ENCODE data around the gene DTNB. TPM values are rescaled to one million over a fixed set of nuclear protein-coding genes. Genes with fewer than 3 reads are reported as not detected.
A peak's percentile ranks its signal among the peaks of the same experiment; 100 is the strongest.

DTNB gene
- total and polyA plus RNA-seq, 10 of the 15 experiments (the other 5 are each of a cell fraction or from before 2014, with no cell fraction given): 4.5 to 30.6 (median 11.9) TPM

- TF ChIP-seq SMC3 (IDR thresholded peaks at IDR 0.05; ENCODE audit: borderline replicate concordance, low read length): no peak
Measured at GRCh38 chr2:25489631-25490030, 183.7 kb downstream of the DTNB start (continued).

DNA sequence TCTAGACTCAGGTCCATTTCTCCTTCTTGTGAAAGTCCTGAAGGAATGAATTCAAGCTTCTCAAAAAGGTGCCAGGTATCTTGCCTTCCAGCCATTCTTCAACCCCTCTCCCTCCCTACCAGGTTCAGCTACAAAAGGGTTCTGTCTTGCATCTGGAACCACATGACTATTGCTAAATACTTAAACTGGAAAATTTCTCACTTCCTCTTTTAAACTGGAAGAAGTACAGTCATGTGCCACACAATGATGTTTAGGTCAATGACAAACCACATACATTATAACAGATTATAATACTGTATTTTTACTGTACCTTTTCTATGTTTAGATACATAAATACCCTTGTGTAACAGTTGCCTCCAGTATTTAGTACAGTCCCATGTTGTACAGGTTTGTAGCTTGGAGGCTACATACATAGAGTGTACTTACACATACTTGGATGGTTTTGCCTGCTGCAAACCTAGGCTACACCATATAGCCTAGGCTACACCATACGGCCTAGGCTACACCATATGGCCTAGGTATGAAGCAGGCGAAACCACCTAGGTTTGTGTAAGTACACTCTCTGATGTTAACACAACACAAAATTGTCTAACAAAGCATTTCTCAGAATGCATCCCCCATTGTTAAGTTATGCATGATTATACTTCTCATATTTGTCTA, 189.6 kb downstream of the DTNB start:
- H3K9ac ChIP-seq (ENCODE audit: control insufficient read depth, insufficient read depth, low read length): no peak overlapping the region
- peak overlapping the region; percentile 54 for H3K27ac ChIP-seq (ENCODE audit: control insufficient read depth, insufficient read depth)
- in situ Hi-C loops (cut with MboI): no loop called here
- RAD21 ChIA-PET (ENCODE audit: unreplicated experiment): interaction anchor here (0.6 to 2.0 kb wide), 15 partner anchors 8 to 204 kb away, joined by 3 to 10 read pairs (median 4); no protein-coding TSS in a partner anchor
- WGBS (ENCODE audit: insufficient coverage, insufficient replicate concordance, low lambda C conversion rate, missing lambda C conversion rate): 55% methylated on average over 2 of the region's 2 CpGs
- no peaks in the 10 kb centered on the region for H4K20me1 ChIP-seq (ENCODE audit: control insufficient read depth, insufficient read depth)
- no peak for DNase-seq (ENCODE audit: low read depth, low spot score)
- H2AFZ ChIP-seq (ENCODE audit: control insufficient read depth, low read depth, low read length): peak overlapping the region; percentile 44
- CTCF ChIA-PET: interaction anchor here (0.9 to 1.9 kb wide), 10 partner anchors 10 to 122 kb away, joined by 3 to 8 read pairs (median 4); no protein-coding TSS in a partner anchor
- intact Hi-C loops (cut with micrococcal nuclease; ENCODE audit: unreplicated experiment): no loop called here
- no peaks in the 10 kb centered on the region for H3K36me3 ChIP-seq (ENCODE audit: control insufficient read depth in 2 of 2, insufficient read depth in 2 of 2, low read length in 1 of 2)
- POLR2A ChIA-PET: interaction anchor here (0.8 to 1.9 kb wide), 8 partner anchors 10 to 287 kb away, joined by 3 to 9 read pairs (median 3); no protein-coding TSS in a partner anchor
- SMC1A ChIA-PET (ENCODE audit: uncharacterized antibody, unreplicated experiment): interaction anchor here (0.7 to 2.6 kb wide), 19 partner anchors 10 to 208 kb away, joined by 3 to 18 read pairs (median 4); no protein-coding TSS in a partner anchor
- H3K79me2 ChIP-seq (ENCODE audit: control insufficient read depth, insufficient read depth, low read length): no peaks in the 10 kb centered on the region
- H3K4me3 ChIP-seq: no peak overlapping the region
- peak; percentile 90 for ATAC-seq
- H3K27me3 ChIP-seq (replicated peaks in 1 of 2; ENCODE audit: control insufficient read depth in 2 of 2, insufficient read depth in 2 of 2, low read length in 1 of 2): no peaks in the 10 kb centered on the region
- peaks cover 9% of the 10 kb centered on the region for H3K4me1 ChIP-seq (ENCODE audit: control insufficient read depth, insufficient read depth, low read length)
- H3K9me3 ChIP-seq (replicated peaks; ENCODE audit: control insufficient read depth, insufficient read depth, low read length): no peaks in the 10 kb centered on the region
- peak; percentile 75 for FAIRE-seq
- peak overlapping the region; percentile 77 for H3K4me2 ChIP-seq (ENCODE audit: control insufficient read depth, insufficient read depth)
- BruUV-seq (replicated peaks): no TSS peak
- TF ChIP-seq ATF7 (IDR thresholded peaks at IDR 0.05; ENCODE audit: low read depth) (peak; percentile 73), NR2F1 (conservative IDR thresholded peaks at IDR 0.05) (peak; percentile 67; the same call in 1 of the 2 replicates), EED (IDR thresholded peaks at IDR 0.05; ENCODE audit: low read depth) (peak; percentile 71), YY1 (IDR thresholded peaks at IDR 0.05; ENCODE audit: low read depth, low read length) (no peak), HDGF (IDR thresholded peaks at IDR 0.05) (no peak), CEBPB (IDR thresholded peaks at IDR 0.05; ENCODE audit: borderline replicate concordance in 1 of 2, low read depth in 2 of 2, low read length in 2 of 2) (no peak; a peak in 1 of 4 replicates), BCL11A (IDR thresholded peaks at IDR 0.05; ENCODE audit: low read depth, low read length) (no peak), TCF12 (IDR thresholded peaks at IDR 0.05; ENCODE audit: low read depth, low read length) (no peak), PML (IDR thresholded peaks at IDR 0.05; ENCODE audit: low read length) (no peak), SMAD1 (IDR thresholded peaks at IDR 0.05; ENCODE audit: low read depth, partially characterized antibody) (no peak), GATAD2B (conservative IDR thresholded peaks at IDR 0.05; ENCODE audit: low read depth) (peak; percentile 65; the same call in 1 of the 2 replicates), STAT3 (IDR thresholded peaks at IDR 0.05; ENCODE audit: low read depth, low read length) (no peak), ZNF24 (IDR thresholded peaks at IDR 0.05) (peak; percentile 30), EP300 (IDR thresholded peaks at IDR 0.05; ENCODE audit: borderline replicate concordance in 1 of 2, control insufficient read depth in 1 of 2, low read depth in 2 of 2, low read length in 2 of 2) (peak; percentile 59 to 62; a peak in 2 of 4 replicates), SMARCA5 (IDR thresholded peaks at IDR 0.05) (peak; percentile 84; the same call in 1 of the 2 replicates), KDM1A (IDR thresholded peaks at IDR 0.05; ENCODE audit: borderline replicate concordance) (no peak), ETV6 (conservative IDR thresholded peaks at IDR 0.05 in 1 of 2, IDR thresholded peaks at IDR 0.05 in 1 of 2; ENCODE audit: borderline replicate concordance in 1 of 2, low read depth in 1 of 2) (no peak), SRF (IDR thresholded peaks at IDR 0.05; ENCODE audit: low read depth in 2 of 2, low read length in 2 of 2) (no peak), IKZF1 (conservative IDR thresholded peaks at IDR 0.05) (peak; percentile 89), BMI1 (IDR thresholded peaks at IDR 0.05; ENCODE audit: borderline replicate concordance) (0 out of 2 replicates have a peak, but pooled peaks have one; percentile 31), SPI1 (IDR thresholded peaks at IDR 0.05; ENCODE audit: borderline replicate concordance, insufficient read depth, low read depth, low read length) (peak; percentile 96)

Measured in GM12878 (cell line).